Activated T-cell treated with anti-CD3 and anti-CD28 coated beads, Interleukin-2, amount 50 U/mL, for 4 hours (primary cell): ENCODE data around the gene HOXC4. TPM values are rescaled to one million over a fixed set of nuclear protein-coding genes. Genes with fewer than 3 reads are reported as not detected.

Experiments
- ATAC-seq, 2 donors: fragments of 200-7000 bp; cut with Tn5 transposase; one replicate each; pipeline ENCODE4 v1.10.0; 2021
- DNase-seq: peaks from one replicate; pipeline ENCODE4 v3.0.0-alpha.2; 2020
- H3K27me3 Mint-ChIP-seq: one replicate; pipeline ENCODE4 v1.8.0; 2021; ENCODE audit warnings: low read depth, mixed read lengths
- H3K36me3 Mint-ChIP-seq: one replicate; pipeline ENCODE4 v1.8.0; 2022; ENCODE audit warnings: mixed read lengths; ENCODE audit not compliant: insufficient read depth
- H3K4me1 Mint-ChIP-seq: one replicate; pipeline ENCODE4 v1.8.0; 2021; ENCODE audit warnings: low read depth, mixed read lengths
- H3K4me3 Mint-ChIP-seq: one replicate; pipeline ENCODE4 v1.8.0; 2021; ENCODE audit warnings: mild to moderate bottlenecking, moderate library complexity, mixed read lengths
- H3K9me3 Mint-ChIP-seq: one replicate; pipeline ENCODE4 v1.8.0; 2021; ENCODE audit warnings: mixed read lengths
- total RNA-seq, 3 donors: library from RNA; stranded (reverse); gene quantifications; one replicate each; pipeline ENCODE4 v1.2.1, GENCODE V29; 2021

The HOXC4 gene
- under 1 TPM; 0.16 to 0.40 (median 0.29) TPM for total RNA-seq

DNA sequence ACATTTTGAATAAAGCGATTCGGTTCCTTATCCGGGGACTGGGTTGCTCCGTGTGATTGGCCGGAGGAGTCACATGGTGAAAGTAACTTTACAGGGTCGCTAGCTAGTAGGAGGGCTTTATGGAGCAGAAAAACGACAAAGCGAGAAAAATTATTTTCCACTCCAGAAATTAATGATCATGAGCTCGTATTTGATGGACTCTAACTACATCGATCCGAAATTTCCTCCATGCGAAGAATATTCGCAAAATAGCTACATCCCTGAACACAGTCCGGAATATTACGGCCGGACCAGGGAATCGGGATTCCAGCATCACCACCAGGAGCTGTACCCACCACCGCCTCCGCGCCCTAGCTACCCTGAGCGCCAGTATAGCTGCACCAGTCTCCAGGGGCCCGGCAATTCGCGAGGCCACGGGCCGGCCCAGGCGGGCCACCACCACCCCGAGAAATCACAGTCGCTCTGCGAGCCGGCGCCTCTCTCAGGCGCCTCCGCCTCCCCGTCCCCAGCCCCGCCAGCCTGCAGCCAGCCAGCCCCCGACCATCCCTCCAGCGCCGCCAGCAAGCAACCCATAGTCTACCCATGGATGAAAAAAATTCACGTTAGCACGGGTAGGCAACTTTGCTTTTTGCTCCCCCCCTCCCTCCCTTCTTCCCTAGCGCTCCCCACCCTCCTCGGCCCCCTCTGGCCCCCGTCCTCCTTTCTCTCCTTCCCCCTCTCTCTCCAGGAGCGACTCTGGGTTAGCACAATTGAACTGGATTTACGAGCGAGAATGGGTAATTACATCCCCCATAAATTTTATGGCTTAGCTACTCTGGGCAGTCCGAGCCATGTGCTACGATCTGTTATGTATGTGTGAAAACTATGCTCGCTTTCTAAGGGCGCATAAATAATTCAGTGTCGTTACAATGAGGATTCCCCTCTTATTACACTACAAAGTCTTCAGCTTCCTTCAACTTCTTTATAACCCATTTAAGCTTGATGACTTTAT is at the start of gene HOXC4:
Gene HOXC4, plus strand, starts transcription at position 85 of the 991 bp plus-strand sequence. Its CDS starts 88 bp downstream, at position 173.
- peaks cover 33% of the 10 kb centered on the region for H3K4me1 Mint-ChIP-seq
- DNase-seq: no peak
- peak; percentile 51 to 64 for ATAC-seq

DNA sequence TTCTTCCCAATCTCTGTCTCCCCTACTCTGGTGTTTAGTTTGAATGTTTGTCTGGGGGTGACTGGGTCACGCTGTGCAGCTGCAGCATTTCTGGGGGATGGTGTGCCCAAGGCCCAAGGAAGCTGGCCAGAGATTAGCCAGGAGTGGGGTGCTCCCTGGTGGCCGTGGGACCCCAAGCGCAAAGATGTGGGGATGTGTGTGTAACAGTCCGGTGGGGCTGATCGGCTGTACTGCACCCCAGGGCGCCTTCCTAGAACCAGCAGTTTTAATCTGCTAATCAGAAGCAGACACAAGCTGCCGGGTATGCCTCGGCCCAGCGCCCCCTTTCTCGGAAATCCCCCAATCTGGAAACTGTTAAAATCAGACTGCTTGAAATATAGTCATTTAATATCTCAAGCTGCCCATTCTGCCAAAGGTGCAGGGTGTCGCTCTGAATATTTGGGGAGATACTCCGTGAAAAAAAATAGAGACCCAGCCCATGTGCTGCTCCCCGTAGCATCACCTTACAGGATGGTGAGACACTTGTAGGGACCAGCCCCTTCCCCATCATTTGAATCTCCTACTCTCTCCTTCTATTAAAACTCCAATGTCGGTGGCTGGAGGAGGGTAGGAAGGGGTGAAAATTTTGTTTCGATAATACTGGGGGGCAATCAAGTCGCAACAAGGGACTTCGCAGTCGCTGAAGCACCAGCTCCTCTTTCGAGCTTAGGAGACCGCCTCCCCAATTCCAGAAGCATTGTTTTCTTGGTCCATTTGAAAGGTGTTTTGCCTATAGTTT is 49.4 kb upstream of the HOXC4 start:
- no peaks in the 10 kb centered on the region for H3K36me3 Mint-ChIP-seq
- H3K9me3 Mint-ChIP-seq: no peaks in the 10 kb centered on the region
- peaks cover 15% of the 10 kb centered on the region for H3K4me1 Mint-ChIP-seq
- DNase-seq (no peak), ATAC-seq (no peak)
- H3K4me3 Mint-ChIP-seq: no peak overlapping the region
- H3K27me3 Mint-ChIP-seq: peaks cover 93% of the 10 kb centered on the region

More for the DNA sequence above, at the start of gene HOXC4:
- H3K27me3 Mint-ChIP-seq: peaks cover 71% of the 10 kb centered on the region
- H3K36me3 Mint-ChIP-seq: no peaks in the 10 kb centered on the region
- no peaks in the 10 kb centered on the region for H3K9me3 Mint-ChIP-seq
- peak within 1 kb of the TSS; percentile 68 for H3K4me3 Mint-ChIP-seq

DNA sequence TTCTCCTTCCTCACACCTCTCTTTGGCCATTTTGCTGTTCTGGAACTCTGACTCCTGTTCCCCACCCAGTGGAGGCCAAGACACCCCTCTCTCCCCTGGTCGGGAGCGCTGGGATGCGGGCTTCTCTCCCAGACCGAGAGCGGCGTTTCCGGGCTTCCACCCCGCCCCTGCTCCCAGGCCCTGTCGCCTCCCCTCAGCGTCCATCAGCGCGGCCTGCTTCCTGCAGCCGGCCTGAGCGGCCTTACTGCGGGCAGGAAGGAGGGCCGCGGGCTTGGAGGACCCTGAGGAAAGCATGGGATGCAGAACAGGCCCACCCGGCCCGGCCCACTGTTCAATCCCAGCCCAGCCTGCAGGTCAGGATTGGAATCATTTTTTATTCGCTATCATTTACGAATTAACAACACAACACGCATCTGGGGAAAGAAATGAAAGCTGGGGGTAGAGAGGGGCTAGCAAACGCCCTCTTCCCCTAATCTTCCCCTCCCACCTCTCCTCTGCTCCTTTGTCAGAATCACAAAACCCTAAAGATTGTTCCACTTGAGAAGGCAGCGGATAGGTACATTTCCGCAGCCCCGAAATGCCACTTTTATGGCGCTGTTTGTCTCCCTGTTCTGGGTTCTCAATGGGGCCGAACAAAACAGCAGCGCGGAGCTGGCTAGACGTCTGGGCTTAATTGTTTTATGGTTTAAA is 48.6 kb upstream of the HOXC4 start:
- peaks cover 93% of the 10 kb centered on the region for H3K27me3 Mint-ChIP-seq
- peaks cover 18% of the 10 kb centered on the region for H3K4me1 Mint-ChIP-seq
- H3K9me3 Mint-ChIP-seq: no peaks in the 10 kb centered on the region
- H3K4me3 Mint-ChIP-seq: no peak overlapping the region
- no peak for DNase-seq
- H3K36me3 Mint-ChIP-seq: no peaks in the 10 kb centered on the region
- ATAC-seq: no peak

DNA sequence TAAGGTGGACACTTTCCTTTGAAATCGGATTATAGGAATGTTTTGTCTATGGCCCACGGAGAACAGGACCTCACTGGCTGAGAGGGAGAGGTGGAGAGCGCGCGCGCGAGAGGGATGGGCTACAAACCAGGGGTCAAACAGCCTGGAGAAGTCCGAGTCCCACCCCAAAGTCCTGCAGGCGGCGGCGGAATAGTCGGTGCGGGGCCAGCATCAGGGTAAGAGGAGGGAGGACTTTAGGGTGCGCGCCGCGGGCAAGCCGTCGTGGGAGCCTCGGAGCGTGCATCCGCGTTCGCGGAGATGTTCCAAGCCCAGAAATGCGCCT is 48.1 kb upstream of the HOXC4 start:
- DNase-seq (no peak), ATAC-seq (no peak)
- no peaks in the 10 kb centered on the region for H3K9me3 Mint-ChIP-seq
- no peak overlapping the region for H3K4me3 Mint-ChIP-seq
- peaks cover 19% of the 10 kb centered on the region for H3K4me1 Mint-ChIP-seq
- peaks cover 93% of the 10 kb centered on the region for H3K27me3 Mint-ChIP-seq
- H3K36me3 Mint-ChIP-seq: no peaks in the 10 kb centered on the region

DNA sequence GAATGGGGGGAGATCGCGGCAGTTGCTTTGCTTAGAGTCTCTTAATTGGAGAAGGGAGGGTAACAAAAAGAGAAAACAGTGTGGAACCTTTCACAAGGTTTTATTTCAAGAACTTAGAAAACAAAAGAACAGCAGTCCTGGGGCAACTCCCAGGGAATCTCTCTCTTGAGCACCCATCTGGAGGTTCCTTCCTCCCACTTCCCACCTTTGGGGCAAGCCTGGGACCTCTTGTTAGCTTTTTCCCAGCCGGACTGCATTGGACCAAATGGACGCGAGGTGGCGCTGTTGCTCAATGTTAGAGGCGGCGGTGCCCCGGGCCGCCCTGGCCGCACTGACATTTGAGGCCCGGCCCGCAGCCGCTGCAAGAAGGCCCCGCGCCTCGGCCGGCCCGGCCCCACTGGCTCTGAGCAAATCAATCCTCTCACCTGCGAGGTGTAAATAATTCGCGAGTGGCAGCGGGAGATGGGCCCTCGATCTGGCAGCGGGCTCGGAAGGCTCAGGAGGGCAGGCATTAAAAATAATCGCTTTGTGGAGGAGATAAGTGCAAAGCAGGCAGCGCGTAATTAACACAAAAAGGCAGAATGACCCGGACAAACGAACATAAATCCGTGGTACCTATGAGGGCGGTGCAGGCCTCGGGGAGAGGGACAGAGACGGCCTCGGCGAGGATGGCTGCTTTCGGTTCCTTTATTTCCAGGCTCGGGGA is 47.6 kb upstream of the HOXC4 start:
- Mint-ChIP-seq H3K27me3 (peaks cover 92% of the 10 kb centered on the region), H3K9me3 (no peaks in the 10 kb centered on the region), H3K4me1 (peaks cover 20% of the 10 kb centered on the region), H3K4me3 (peak overlapping the region; percentile 82), H3K36me3 (no peaks in the 10 kb centered on the region)
- ATAC-seq (peak; percentile 82 to 84), DNase-seq (peak; percentile 83)

DNA sequence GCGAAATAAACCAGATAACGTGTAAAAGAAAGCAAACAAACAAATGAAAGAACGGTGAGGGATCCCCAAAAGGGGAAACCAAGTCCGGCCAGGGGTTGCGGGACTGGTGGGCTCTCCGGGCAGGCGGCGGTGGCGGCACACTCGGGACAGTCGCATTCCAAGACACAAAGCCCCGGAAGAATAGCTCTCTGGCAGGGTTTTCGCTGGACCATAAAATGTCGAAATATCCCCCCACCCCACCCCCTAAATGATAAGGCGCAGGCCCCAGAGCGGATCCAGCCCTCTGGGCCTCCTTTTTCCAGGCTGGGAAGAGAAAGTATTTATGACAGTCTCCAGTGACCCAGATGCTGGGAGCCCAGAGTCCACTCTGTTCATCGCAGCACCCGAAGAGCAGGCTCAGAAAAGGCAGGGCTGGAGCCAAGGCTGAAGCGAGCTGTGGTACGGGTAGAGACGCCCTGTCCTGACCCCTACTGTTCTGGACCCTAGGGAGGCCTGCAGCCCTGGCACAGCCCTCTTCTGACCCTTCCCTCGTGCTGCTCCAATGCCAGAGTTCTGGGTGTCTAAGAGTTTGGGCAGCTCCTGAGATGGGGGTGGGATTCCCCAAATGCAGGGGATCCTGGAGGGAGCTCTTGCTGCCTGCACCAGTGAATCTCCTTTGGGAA is 46.9 kb upstream of the HOXC4 start:
- ATAC-seq (no peak), DNase-seq (no peak)
- peaks cover 92% of the 10 kb centered on the region for H3K27me3 Mint-ChIP-seq
- H3K4me3 Mint-ChIP-seq: peak overlapping the region; percentile 82
- H3K4me1 Mint-ChIP-seq: peaks cover 26% of the 10 kb centered on the region
- H3K36me3 Mint-ChIP-seq: no peaks in the 10 kb centered on the region
- H3K9me3 Mint-ChIP-seq: no peaks in the 10 kb centered on the region

DNA sequence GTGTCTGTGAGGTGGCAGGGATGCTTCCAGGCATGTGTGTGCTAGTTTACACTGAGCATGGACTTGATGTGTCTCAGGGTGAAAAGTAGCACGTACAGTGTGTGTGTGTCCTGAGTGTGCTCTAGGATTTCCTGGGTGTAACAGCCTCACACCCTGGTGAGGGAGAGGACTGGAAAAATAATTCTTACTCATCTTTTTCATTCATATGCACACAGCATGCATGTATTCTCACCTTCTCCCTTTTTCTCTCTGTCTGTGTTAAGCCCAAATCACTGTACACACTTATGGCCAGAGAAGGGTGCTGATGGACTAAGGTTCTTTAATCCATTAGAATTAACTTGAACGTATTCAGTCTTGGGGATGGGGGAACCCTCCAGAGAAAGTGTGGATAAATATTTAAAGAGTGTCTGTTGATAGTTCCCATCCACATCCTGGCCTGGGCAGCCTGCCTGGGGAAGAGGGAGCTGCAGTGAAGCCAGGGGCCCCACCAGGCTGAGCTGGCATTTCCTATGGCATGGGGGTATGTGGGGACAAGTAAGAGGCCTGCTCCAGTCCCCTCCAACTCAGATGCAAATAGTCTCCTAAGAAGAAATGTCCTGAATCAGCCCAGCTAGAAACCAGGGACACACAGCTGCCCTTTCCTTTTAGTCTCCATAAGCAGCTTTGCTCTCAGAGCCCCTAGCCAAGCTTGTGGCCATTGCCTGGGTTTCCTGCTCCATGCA is 45.9 kb upstream of the HOXC4 start:
- Mint-ChIP-seq H3K4me3 (no peak overlapping the region), H3K27me3 (peaks cover 91% of the 10 kb centered on the region), H3K36me3 (no peaks in the 10 kb centered on the region), H3K9me3 (no peaks in the 10 kb centered on the region), H3K4me1 (peaks cover 21% of the 10 kb centered on the region)
- DNase-seq (no peak), ATAC-seq (no peak)

DNA sequence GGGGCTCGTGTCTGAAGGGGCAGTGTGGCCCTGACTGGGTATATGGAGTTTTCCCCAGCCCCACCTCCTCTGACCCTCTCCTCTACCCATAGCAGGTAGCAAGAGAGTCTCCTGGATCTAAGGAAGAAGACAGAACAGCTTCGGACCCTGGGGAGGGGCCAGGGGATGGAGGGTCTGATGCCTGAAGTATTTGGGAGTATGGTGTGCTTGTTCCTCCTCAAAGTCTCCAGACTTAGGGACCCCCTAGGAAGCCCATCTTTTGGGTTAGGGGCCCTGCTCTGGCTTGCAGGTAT is 45.4 kb upstream of the HOXC4 start:
- ATAC-seq: no peak
- Mint-ChIP-seq H3K4me1 (peaks cover 21% of the 10 kb centered on the region), H3K36me3 (no peaks in the 10 kb centered on the region), H3K27me3 (peaks cover 91% of the 10 kb centered on the region), H3K4me3 (no peak overlapping the region), H3K9me3 (no peaks in the 10 kb centered on the region)
- no peak for DNase-seq

DNA sequence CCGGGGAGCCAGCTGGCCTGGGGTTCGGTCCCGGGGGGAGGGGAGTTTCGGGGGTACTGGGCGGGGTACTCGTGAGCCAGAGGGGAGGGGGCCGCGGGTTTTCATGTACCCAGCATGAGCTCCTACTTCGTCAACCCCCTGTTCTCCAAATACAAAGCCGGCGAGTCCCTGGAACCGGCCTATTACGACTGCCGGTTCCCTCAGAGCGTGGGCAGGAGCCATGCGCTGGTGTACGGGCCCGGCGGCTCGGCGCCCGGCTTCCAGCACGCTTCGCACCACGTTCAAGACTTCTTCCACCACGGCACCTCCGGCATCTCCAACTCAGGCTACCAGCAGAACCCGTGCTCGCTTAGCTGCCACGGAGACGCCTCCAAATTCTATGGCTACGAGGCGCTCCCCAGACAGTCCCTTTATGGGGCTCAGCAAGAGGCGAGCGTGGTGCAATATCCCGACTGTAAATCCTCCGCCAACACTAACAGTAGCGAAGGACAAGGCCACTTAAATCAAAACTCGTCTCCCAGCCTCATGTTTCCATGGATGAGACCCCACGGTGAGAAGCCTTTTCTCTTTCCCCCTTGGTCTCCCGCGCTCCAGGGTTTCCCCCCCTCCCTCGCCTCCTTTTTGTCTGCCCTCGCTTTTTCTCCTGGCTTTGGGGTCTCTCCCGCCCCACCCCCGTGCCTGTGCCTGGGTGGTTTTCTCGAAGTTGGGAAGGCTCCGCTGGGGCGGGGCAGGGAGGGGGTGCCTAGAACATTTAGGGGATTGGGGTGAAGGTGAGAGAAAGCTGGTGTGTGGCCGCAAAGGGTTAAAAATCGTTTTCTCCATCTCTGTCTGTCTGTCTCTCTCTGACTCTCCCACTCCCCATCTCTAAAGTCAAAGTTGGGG is 44.2 kb upstream of the HOXC4 start:
- DNase-seq (peak; percentile 27), ATAC-seq (peak; percentile 47)
- Mint-ChIP-seq H3K36me3 (no peaks in the 10 kb centered on the region), H3K9me3 (no peaks in the 10 kb centered on the region), H3K4me3 (peak overlapping the region; percentile 1), H3K4me1 (peaks cover 21% of the 10 kb centered on the region), H3K27me3 (peaks cover 91% of the 10 kb centered on the region)

DNA sequence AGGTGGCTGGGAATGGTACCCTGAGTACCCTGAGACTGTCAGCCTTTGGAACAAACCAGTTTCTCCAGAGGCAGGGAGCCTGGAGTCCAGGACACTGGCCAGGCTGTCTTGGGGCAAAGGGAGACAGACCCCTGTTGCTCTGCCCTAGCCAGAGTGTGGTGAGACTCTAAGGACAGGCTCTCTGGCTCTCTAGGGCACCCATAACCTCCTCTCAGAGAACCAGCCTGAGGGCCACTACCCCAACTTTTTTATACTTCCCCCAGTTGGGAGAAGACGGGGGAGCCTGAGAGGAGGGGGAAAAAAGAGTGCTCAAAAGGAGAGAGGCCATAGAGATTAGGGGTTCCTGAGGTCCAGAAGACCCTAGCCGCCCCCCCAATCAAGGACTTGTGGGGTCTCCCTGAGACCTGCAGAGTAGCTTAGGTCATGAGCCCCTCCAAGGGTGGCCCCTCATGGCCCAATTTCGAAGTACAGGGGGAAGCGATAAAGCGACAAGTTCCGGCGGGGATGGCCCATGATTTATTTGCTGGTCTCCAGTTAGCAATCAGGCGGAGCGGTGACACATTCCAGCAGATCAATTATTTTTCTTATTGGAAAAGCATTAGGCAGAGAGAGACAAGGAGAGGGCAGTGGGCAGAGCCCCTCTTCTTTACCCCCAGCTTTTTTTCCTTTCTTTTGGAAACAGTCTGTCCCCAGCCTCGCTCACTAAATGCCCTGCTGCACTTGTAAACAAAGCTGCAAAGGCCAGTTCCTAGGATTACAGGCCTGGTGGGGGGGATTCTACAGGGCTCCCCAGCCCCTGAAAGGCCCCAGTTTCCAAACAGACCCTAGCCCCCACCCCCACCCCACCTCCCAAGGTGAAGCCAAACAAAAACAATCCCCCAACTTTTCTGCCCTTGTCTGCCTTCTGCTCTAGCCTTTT is 43.3 kb upstream of the HOXC4 start:
- Mint-ChIP-seq H3K4me1 (peaks cover 24% of the 10 kb centered on the region), H3K4me3 (no peak overlapping the region), H3K36me3 (no peaks in the 10 kb centered on the region), H3K27me3 (peaks cover 93% of the 10 kb centered on the region), H3K9me3 (no peaks in the 10 kb centered on the region)
- DNase-seq (no peak), ATAC-seq (no peak)

DNA sequence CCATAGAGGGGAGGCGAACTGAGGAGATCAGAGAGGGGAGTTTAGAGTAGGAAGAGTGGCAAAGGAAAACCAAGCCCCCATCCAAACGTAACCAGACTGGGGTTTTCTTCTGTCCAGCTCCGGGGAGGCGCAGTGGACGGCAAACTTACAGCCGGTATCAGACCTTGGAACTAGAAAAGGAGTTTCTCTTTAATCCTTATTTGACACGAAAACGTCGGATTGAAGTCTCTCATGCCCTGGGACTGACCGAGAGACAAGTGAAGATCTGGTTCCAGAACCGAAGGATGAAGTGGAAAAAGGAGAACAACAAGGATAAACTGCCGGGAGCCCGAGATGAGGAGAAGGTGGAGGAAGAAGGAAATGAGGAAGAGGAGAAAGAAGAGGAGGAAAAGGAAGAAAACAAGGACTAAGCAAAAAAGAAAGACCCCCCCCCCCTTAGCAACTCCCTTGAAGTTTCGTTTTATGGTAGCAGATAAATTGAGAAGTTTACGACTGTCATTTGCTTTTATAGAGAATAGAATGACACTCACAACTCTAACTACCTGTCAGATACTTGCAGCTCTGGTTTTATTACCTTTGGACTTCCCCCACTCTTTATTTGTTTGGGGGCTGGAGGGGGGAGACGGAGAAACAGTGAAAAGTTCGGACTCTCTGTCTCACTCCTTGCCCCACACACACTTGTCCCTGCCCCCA is 42.5 kb upstream of the HOXC4 start:
- DNase-seq (no peak), ATAC-seq (no peak)
- Mint-ChIP-seq H3K27me3 (peaks cover 93% of the 10 kb centered on the region), H3K36me3 (no peaks in the 10 kb centered on the region), H3K4me3 (peak overlapping the region; percentile 1), H3K4me1 (peaks cover 23% of the 10 kb centered on the region), H3K9me3 (no peaks in the 10 kb centered on the region)
